Neural cell (in vitro differentiated cells): ENCODE measurements around the gene KMT2D. TPM values are rescaled to one million over a fixed set of nuclear protein-coding genes. Genes with fewer than 3 reads are reported as not detected.

ENCODE experiments used
- H2AFZ ChIP-seq: fragments of 200-600, 300-800 bp; sonication (generic), shearing (Covaris generic); 2 replicates; pipeline ENCODE4 v1.6.0; 2014; ENCODE audit warnings: low read depth, mild to moderate bottlenecking, antibody characterized with exemption, low read length, moderate library complexity
- H3F3A ChIP-seq: fragments of 200-600 bp; shearing (Covaris generic); 2 replicates; pipeline ENCODE4 v1.6.1; 2016; ENCODE audit warnings: mild to moderate bottlenecking, moderate library complexity, mixed read lengths, antibody characterized with exemption, low read length; ENCODE audit not compliant: insufficient read depth, poor library complexity, severe bottlenecking
- H3K27ac ChIP-seq: fragments of 200-600, 300-800 bp; sonication (generic), shearing (Covaris generic); 2 replicates; pipeline ENCODE4 v1.5.1; 2014; ENCODE audit warnings: mild to moderate bottlenecking, low read length, moderate library complexity
- H3K27me3 ChIP-seq: fragments of 300-800, 200-600 bp; sonication (generic), shearing (Covaris generic); 2 replicates; pipeline ENCODE4 v1.6.0; 2014; ENCODE audit warnings: mild to moderate bottlenecking, low read depth, low read length, moderate library complexity; ENCODE audit not compliant: insufficient read depth
- H3K36me3 ChIP-seq: fragments of 300-800, 200-600 bp; sonication (generic), shearing (Covaris generic); 2 replicates; pipeline ENCODE4 v1.5.1; 2014; ENCODE audit warnings: mild to moderate bottlenecking, antibody characterized with exemption, low read length, moderate library complexity; ENCODE audit not compliant: insufficient read depth
- H3K4me2 ChIP-seq: fragments of 300-800, 200-600 bp; sonication (generic), shearing (Covaris generic); 2 replicates; pipeline ENCODE4 v1.6.0; 2014; ENCODE audit warnings: mild to moderate bottlenecking, low read length
- H3K4me3 ChIP-seq: fragments of 300-800, 200-600 bp; sonication (generic), shearing (Covaris generic); 2 replicates; pipeline ENCODE4 v1.5.1; 2014; ENCODE audit warnings: mild to moderate bottlenecking, low read length, moderate library complexity
- H3K79me2 ChIP-seq: fragments of 200-600 bp; shearing (Covaris generic); replicated peaks from 2 replicates; pipeline ENCODE4 v1.6.0; 2014; ENCODE audit warnings: mild to moderate bottlenecking, low read length, moderate library complexity; ENCODE audit not compliant: insufficient read depth
- H3K9ac ChIP-seq: fragments of 300-800, 200-600 bp; sonication (generic), shearing (Covaris generic); 2 replicates; pipeline ENCODE4 v1.6.1; 2016; ENCODE audit warnings: mild to moderate bottlenecking, low read length, mixed read lengths
- H3K9me2 ChIP-seq: fragments of 200-600 bp; shearing (Covaris generic); 2 replicates; pipeline ENCODE4 v1.6.1; 2016; ENCODE audit warnings: mild to moderate bottlenecking, low read length, mixed read lengths; ENCODE audit not compliant: insufficient read depth
- H3K9me3 ChIP-seq: fragments of 200-600, 300-800 bp; sonication (generic), shearing (Covaris generic); 2 replicates; pipeline ENCODE4 v1.6.1; 2016; ENCODE audit warnings: mild to moderate bottlenecking, mixed run types, low read length, moderate library complexity, mixed read lengths
- H4K20me1 ChIP-seq: fragments of 200-600 bp; shearing (Covaris generic); 2 replicates; pipeline ENCODE4 v1.6.1; 2016; ENCODE audit warnings: mild to moderate bottlenecking, mixed run types; ENCODE audit not compliant: insufficient read depth
- CTCF ChIP-seq: fragments of 450-650 bp; IDR thresholded peaks from 2 replicates; pipeline ENCODE4 v1.5.1; 2014; ENCODE audit warnings: antibody characterized with exemption, mild to moderate bottlenecking, moderate library complexity; ENCODE audit not compliant: poor library complexity, severe bottlenecking
- EP300 ChIP-seq: fragments of 450-650 bp; conservative IDR thresholded peaks from 2 replicates; pipeline ENCODE4 v1.6.1; 2014; ENCODE audit warnings: antibody characterized with exemption, mild to moderate bottlenecking, moderate library complexity; ENCODE audit not compliant: poor library complexity, severe bottlenecking
- EZH2 ChIP-seq: fragments of 200-600, 300-800 bp; shearing (Covaris generic), sonication (generic); IDR thresholded peaks from 2 replicates; pipeline ENCODE4 v1.6.1; 2014; ENCODE audit warnings: antibody characterized with exemption, low read length, borderline replicate concordance, mild to moderate bottlenecking; ENCODE audit not compliant: insufficient read depth, poor library complexity, severe bottlenecking
- MXI1 ChIP-seq: fragments of 450-650 bp; conservative IDR thresholded peaks from 2 replicates; pipeline ENCODE4 v1.6.1; 2014; ENCODE audit warnings: antibody characterized with exemption, mild to moderate bottlenecking; ENCODE audit not compliant: poor library complexity, severe bottlenecking
- POLR2AphosphoS5 ChIP-seq: IDR thresholded peaks from 2 replicates; pipeline ENCODE4 v1.6.1; 2012
- RAD21 ChIP-seq: fragments of 450-650 bp; conservative IDR thresholded peaks from 2 replicates; pipeline ENCODE4 v1.6.1; 2014; ENCODE audit warnings: antibody characterized with exemption, mild to moderate bottlenecking, moderate library complexity
- REST ChIP-seq: IDR thresholded peaks from 2 replicates; pipeline ENCODE4 v1.6.1; 2012; ENCODE audit warnings: borderline replicate concordance
- SMC3 ChIP-seq: fragments of 450-650 bp; conservative IDR thresholded peaks from 2 replicates; pipeline ENCODE4 v1.6.1; 2014; ENCODE audit warnings: antibody characterized with exemption, mild to moderate bottlenecking, moderate library complexity; ENCODE audit not compliant: poor library complexity
- TAF1 ChIP-seq: IDR thresholded peaks from 2 replicates; pipeline ENCODE4 v1.6.1; 2012; ENCODE audit warnings: low read depth
- polyA plus RNA-seq: library from polyadenylated mRNA; depleted of rRNA; stranded (reverse); fragments of >200 nt; gene quantifications from 2 replicates; pipeline ENCODE4 v1.2.3, GENCODE V29; 2014

Gene KMT2D
- polyA plus RNA-seq, 1 donor from 2014 or later: 15.8 TPM

GRCh38 chr12:49069507-49070346 is 9.1 kb upstream of the KMT2D start, which contains the start of gene RHEBL1:
Gene RHEBL1 (minus strand): TSS chr12:49069979. CDS start chr12:49069785, 194 bp downstream.
- H3K9ac ChIP-seq: peak within 1 kb of the TSS; percentile 66
- no peaks in the 10 kb centered on the region for H3K36me3 ChIP-seq
- H3K9me3 ChIP-seq: no peaks in the 10 kb centered on the region
- H3K79me2 ChIP-seq: no peaks in the 10 kb centered on the region
- no peaks in the 10 kb centered on the region for H3K9me2 ChIP-seq
- peak within 1 kb of the TSS; percentile 89 for H3K4me3 ChIP-seq
- H3F3A ChIP-seq: no peaks in the 10 kb centered on the region
- no peaks in the 10 kb centered on the region for H4K20me1 ChIP-seq
- TF ChIP-seq TAF1 (peak; percentile 56), POLR2AphosphoS5 (no peak), RAD21 (no peak), REST (peak; percentile 30), EZH2 (no peak), CTCF (peak; percentile 58), MXI1 (peak; percentile 94), SMC3 (peak; percentile 23), EP300 (peak; percentile 44)
- peak within 1 kb of the TSS; percentile 80 for H2AFZ ChIP-seq
- no peak within 1 kb of the TSS for H3K27ac ChIP-seq
- peak within 1 kb of the TSS; percentile 85 for H3K4me2 ChIP-seq
- peaks cover 4% of the 10 kb centered on the region for H3K27me3 ChIP-seq

GRCh38 chr12:49068879-49069506 is 8.4 kb upstream of the KMT2D start:
- no peaks in the 10 kb centered on the region for H3K36me3 ChIP-seq
- H3F3A ChIP-seq: no peaks in the 10 kb centered on the region
- peak overlapping the region; percentile 80 for H2AFZ ChIP-seq
- H3K9me3 ChIP-seq: no peaks in the 10 kb centered on the region
- no peak overlapping the region for H3K27ac ChIP-seq
- peak overlapping the region; percentile 85 for H3K4me2 ChIP-seq
- H3K9ac ChIP-seq: peak overlapping the region; percentile 66
- no peaks in the 10 kb centered on the region for H3K79me2 ChIP-seq
- peak overlapping the region; percentile 89 for H3K4me3 ChIP-seq
- no peaks in the 10 kb centered on the region for H3K9me2 ChIP-seq
- peaks cover 4% of the 10 kb centered on the region for H3K27me3 ChIP-seq
- TF ChIP-seq CTCF: no peak
- TF ChIP-seq POLR2AphosphoS5: no peak
- no peak for TF ChIP-seq SMC3
- no peak for TF ChIP-seq TAF1
- H4K20me1 ChIP-seq: no peaks in the 10 kb centered on the region
